Prostate gland (tissue), 2 donors: ENCODE results near the gene KYAT1. TPM values are rescaled to one million over a fixed set of nuclear protein-coding genes. Genes with fewer than 3 reads are reported as not detected.

Experiments
- DNase-seq: peaks from one replicate; pipeline ENCODE4 v3.0.0-alpha.2; 2019; ENCODE audit warnings: low spot score
- H3K27ac ChIP-seq, 2 donors: fragments of 200-600 bp; sonication (generic); 2 replicates each; pipeline ENCODE4 v1.5.1; 2017 to 2019
- H3K27me3 ChIP-seq: fragments of 200-600 bp; sonication (generic); replicated peaks from 2 replicates; pipeline ENCODE4 v1.5.1; 2019; ENCODE audit not compliant: insufficient read depth
- H3K36me3 ChIP-seq, 2 donors: fragments of 200-600 bp; sonication (generic); 1 replicate in 1 of 2; 2 replicates in 1 of 2; pipeline versions ENCODE4 v1.5.1 to v1.8.1; 2017 to 2019
- H3K4me1 ChIP-seq: fragments of 200-600 bp; sonication (generic); replicated peaks from 2 replicates; pipeline ENCODE4 v1.5.1; 2019
- H3K4me3 ChIP-seq, 2 donors: fragments of 200-600 bp; sonication (generic); 2 replicates each; pipeline ENCODE4 v1.5.1; 2017 to 2019
- H3K9me3 ChIP-seq: fragments of 200-600 bp; sonication (generic); 2 replicates; pipeline ENCODE4 v1.5.1; 2017
- POLR2A ChIP-seq: fragments of 450-650 bp; IDR thresholded peaks from one replicate; pipeline ENCODE4 v1.6.1; 2016; ENCODE audit warnings: antibody characterized with exemption, mild to moderate bottlenecking
- POLR2AphosphoS5 ChIP-seq: sonication (generic); formaldehyde crosslinking; IDR thresholded peaks from one replicate; pipeline ENCODE4 v1.6.1; 2017; ENCODE audit warnings: antibody characterized with exemption
- WGBS: methylation state at CpG from one replicate; pipeline ENCODE4 v1.1.5; 2018; 5-methylcytosine and 5-hydroxymethylcytosine counted together
- intact Hi-C: fragments of 100-400 bp; cut with DNase I; formaldehyde crosslinking; loops from one replicate; pipeline ENCODE4 v1.14.2; 2022
- total RNA-seq, 2 donors: library from RNA; depleted of rRNA; stranded (reverse); fragments of >200 nt; gene quantifications; one replicate each; pipeline ENCODE4 v1.1.0, GENCODE V29; 2016
- TF ChIP-seq, protein P1 (sequence below), 4 experiments: fragments of 200-600 bp in 2 of 4; fragments of 450-650 bp in 2 of 4; sonication (generic) in 2 of 4; IDR thresholded peaks; 1 replicate in 3 of 4; 2 replicates in 1 of 4; pipeline ENCODE4 v1.5.1; 2016 to 2019; ENCODE audit warnings: antibody characterized with exemption in 4 of 4, mild to moderate bottlenecking in 2 of 4, moderate library complexity in 2 of 4

Gene KYAT1
- total RNA-seq, 2 donors from 2014 or later = 13.1 to 24.1 TPM

DNA sequence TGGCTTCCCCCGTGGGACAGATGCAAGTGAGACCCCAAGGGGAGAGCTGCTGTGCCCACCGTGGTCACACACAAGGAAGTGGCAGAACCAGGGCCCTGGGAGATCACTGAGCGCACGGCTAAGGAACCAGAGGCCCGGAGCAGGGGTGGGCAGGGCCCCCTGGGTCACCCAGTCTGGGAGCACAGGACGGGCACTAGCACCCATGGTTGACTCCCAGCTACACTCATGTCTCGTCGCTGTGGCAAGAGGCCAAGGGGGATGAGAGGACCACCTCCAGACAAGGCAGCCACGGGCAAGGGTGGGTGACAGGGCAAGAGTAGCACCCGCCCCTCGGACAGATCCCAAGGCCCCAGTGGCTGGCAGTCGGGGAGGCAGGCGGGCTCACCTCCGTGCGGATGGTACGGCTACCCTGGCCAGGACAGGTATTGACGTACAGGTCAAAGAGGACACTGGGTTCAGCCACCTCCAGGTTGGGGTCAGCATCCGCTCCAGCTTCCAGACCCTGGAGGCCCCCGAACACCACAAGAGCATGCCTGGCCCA lies 58.3 kb downstream of the KYAT1 start:
- Histone ChIP-seq H3K4me1 (peaks cover 11% of the 10 kb centered on the region), H3K4me3 (no peak overlapping the region), H3K27ac (peak overlapping the region in 1 of 2 donors; percentile 67), H3K27me3 (no peaks in the 10 kb centered on the region), H3K9me3 (no peaks in the 10 kb centered on the region), H3K36me3 (peaks cover 0 to 4% of the 10 kb centered on the region in 2 donors)
- TF ChIP-seq, protein P1, sequence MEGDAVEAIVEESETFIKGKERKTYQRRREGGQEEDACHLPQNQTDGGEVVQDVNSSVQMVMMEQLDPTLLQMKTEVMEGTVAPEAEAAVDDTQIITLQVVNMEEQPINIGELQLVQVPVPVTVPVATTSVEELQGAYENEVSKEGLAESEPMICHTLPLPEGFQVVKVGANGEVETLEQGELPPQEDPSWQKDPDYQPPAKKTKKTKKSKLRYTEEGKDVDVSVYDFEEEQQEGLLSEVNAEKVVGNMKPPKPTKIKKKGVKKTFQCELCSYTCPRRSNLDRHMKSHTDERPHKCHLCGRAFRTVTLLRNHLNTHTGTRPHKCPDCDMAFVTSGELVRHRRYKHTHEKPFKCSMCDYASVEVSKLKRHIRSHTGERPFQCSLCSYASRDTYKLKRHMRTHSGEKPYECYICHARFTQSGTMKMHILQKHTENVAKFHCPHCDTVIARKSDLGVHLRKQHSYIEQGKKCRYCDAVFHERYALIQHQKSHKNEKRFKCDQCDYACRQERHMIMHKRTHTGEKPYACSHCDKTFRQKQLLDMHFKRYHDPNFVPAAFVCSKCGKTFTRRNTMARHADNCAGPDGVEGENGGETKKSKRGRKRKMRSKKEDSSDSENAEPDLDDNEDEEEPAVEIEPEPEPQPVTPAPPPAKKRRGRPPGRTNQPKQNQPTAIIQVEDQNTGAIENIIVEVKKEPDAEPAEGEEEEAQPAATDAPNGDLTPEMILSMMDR (IDR thresholded peaks at IDR 0.05) = no peak
- TF ChIP-seq POLR2A (no peak), POLR2AphosphoS5 (no peak)
- intact Hi-C loops = no loop called here
- DNase-seq = no peak
- 85% methylated on average over 19 of the region's 19 CpGs for WGBS

DNA sequence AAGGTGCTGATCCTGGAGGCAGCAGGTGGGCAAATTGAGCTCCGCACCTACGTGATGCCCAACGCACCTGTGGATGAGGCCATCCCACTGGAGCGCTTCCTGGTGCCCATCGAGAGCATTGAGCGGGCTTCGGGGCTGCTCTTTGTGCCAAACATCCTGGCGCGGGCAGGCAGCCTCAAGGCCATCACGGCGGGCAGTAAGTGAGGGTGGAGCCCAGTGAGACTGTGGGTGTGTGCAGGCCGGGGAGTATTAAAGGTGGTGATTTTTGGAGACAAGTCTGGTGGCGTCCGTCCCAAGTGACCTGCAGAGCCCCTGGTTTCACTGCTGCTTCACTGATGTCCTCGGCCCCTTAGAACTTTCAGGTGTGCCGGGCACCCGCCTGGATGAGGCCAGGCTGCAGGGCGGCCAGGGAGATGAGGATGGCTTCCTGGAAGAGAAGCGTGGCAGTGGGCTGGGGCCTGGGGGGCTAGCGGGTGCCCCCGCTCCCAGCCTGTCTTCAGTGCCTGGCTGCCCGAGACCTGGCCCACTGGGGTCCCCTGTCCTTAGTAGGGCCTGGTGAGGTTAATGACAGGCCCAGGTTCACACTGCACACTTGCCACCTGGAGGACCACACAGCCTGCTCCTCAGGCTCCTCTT lies 59.2 kb downstream of the KYAT1 start:
- 90% methylated on average over 22 of the region's 22 CpGs for WGBS
- peak overlapping the region in 1 of 2 donors; percentile 67 for H3K27ac ChIP-seq
- TF ChIP-seq POLR2AphosphoS5 = no peak
- TF ChIP-seq POLR2A = no peak
- TF ChIP-seq, protein P1 (IDR thresholded peaks at IDR 0.05) = no peak
- H3K27me3 ChIP-seq = no peaks in the 10 kb centered on the region
- intact Hi-C loops = no loop called here
- no peak for DNase-seq
- peaks cover 0 to 4% of the 10 kb centered on the region in 2 donors for H3K36me3 ChIP-seq
- H3K9me3 ChIP-seq = no peaks in the 10 kb centered on the region
- no peak overlapping the region for H3K4me3 ChIP-seq
- H3K4me1 ChIP-seq = peaks cover 11% of the 10 kb centered on the region

DNA sequence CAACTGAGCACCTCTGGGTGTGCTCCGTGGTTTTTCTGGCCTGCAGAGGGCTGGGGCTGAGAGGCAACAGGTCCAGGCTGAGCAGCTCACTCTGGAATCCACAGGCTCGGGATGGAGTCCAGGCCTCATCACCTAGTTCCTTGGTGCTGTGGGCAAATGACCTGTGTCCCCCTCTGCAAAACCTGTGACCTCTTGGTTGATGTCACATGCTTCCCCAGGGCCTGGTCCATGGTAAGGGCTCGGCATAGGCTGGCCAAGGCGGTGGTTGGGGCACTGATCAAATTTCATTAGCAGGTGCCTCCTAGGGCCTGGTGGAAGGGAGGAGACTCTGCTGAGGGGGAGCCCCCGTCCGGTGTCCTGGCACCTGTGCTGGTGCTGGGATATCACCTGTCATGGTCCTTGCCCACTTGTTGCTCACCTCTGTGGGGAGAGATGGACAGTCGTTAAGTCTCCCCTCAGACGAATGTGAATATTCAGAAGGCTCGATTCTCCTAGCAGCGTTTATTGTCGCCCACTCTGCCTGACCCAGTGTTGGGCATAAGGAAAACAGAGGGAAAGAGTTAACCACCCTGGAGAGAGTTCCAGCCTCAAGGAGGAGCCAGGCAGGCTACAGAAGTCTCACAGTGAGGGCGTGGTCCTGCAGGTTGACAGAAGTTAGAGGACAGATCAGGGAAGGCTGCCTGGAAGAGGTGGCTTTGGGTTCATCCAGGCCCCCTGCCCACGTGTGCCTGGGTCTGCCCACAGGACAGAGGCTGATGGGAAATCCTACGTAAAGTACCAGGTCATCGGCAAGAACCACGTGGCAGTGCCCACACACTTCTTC lies 60.0 kb downstream of the KYAT1 start:
- Histone ChIP-seq H3K9me3 (no peaks in the 10 kb centered on the region), H3K27me3 (no peaks in the 10 kb centered on the region), H3K27ac (no peak overlapping the region), H3K4me1 (peaks cover 11% of the 10 kb centered on the region), H3K36me3 (peaks cover 0 to 4% of the 10 kb centered on the region in 2 donors), H3K4me3 (no peak overlapping the region)
- no peak for TF ChIP-seq POLR2AphosphoS5
- DNase-seq = no peak
- intact Hi-C loops = no loop called here
- WGBS = 80% methylated on average over 16 of the region's 16 CpGs

DNA sequence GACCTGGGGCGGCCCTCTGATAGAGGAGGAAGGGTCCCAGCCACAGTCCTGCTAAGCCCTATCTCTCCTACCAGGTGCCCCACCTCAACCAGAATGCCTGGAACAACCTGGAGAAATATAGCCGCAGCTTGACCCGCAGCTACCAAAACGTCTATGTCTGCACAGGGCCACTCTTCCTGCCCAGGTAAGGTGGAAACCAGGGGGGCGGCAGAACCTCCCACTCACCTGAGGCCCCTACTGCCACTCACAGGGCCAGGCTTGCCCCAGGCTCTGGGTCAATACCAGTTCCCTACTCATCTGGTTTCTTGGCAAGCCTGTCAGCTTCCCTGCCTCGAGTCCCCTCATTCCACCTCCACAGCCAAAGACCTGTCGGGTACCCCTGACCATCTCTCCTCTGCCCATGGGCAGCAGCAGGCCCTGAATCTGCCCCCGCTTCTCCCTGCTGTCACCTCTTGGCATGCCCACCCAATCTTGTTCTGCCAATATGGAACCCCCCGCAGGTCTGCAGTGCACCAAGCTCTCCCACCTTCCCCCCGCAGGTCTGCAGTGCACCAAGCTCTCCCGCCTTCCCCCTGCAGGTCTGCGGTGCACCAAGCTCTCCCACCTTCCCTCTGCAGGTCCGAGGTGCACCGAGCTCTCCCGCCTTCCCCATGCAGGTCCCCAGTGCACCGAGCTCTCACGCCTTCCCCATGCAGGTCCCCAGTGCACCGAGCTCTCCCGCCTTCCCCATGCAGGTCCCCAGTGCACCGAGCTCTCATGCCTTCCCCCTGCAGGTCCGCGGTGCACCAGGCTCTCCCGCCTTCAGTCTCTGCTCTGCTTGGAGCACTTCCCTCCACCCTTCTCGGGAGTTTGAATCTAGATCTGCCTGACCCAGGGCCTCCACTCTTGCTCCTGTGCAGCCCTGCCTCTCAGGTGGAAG lies 60.8 kb downstream of the KYAT1 start:
- WGBS = 85% methylated on average over 24 of the region's 24 CpGs
- TF ChIP-seq POLR2AphosphoS5 (no peak), POLR2A (no peak)
- DNase-seq = no peak
- Histone ChIP-seq H3K27ac (no peak overlapping the region), H3K4me3 (no peak overlapping the region), H3K4me1 (peaks cover 11% of the 10 kb centered on the region), H3K9me3 (no peaks in the 10 kb centered on the region), H3K36me3 (peaks cover 0 to 4% of the 10 kb centered on the region in 2 donors), H3K27me3 (no peaks in the 10 kb centered on the region)
- intact Hi-C loops = no loop called here

DNA sequence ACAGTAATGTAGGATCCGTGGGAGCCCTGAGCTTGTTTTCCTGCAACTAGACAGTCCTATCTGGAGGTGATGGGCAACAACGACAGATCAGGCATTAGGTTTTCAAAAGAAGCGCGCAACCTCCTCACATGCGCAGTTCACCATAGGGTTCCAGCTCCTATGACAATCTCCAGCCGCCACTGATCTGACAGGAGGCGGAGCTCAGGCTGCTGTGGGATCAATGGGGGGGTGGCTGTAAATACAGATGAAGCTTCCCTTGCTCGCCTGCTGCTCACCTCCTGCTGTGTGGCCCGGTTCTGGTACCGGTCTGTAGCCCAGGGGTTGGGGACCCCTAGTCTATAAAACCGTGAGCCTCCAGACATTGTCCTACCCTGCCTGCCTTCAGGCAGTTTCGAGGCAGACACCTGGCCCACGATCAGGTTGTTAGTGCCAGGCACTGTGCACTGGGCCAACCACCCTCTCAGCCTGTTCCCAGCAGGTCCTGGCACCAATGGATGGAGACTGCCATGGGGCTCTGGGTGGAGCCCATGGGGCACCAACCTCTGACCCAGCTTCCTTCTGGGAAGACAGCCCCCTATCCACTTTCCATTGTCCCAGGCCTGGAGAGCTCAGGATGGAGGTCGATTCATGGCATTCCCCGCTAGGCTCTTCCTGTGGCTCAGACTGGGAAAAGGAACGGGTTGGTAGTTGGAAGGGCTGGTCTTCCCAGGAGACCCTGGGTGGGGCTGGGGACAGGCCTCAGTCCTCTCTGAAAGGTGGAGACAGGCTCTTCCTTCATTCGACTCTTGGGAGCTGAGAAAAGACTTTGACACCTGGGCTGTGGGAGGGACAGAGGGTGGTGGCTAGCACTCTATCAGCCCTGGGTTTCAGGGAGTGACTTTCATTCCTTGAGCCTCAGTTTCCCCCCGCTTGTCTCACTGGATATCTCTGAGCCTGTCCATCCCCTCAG lies 61.8 kb downstream of the KYAT1 start:
- DNase-seq = no peak

More for the DNA sequence above, 61.8 kb downstream of the KYAT1 start:
- TF ChIP-seq POLR2A = no peak
- TF ChIP-seq POLR2AphosphoS5 = no peak
- TF ChIP-seq, protein P1 (IDR thresholded peaks at IDR 0.05) = no peak
- Histone ChIP-seq H3K27me3 (no peaks in the 10 kb centered on the region), H3K4me3 (no peak overlapping the region), H3K27ac (peak overlapping the region; percentile 7 to 80), H3K9me3 (no peaks in the 10 kb centered on the region), H3K4me1 (peaks cover 11% of the 10 kb centered on the region), H3K36me3 (peaks cover 0 to 4% of the 10 kb centered on the region in 2 donors)
- 63% methylated on average over 18 of the region's 18 CpGs for WGBS
- intact Hi-C loops = no loop called here
